ENCODE data around the gene CPN1. TPM values are rescaled to one million over a fixed set of nuclear protein-coding genes. Genes with fewer than 3 reads are reported as not detected.
"Not testable (repeated sequence)": the region's sequence is repeated elsewhere in the genome, so short reads cannot be mapped to it uniquely, and the experiment has no call there.

CPN1 gene
- polyA plus RNA-seq, 10 donors, result 0.08 to 0.21 (median 0.19) TPM; not detected in 7

- no peak for DNase-seq
Measured at GRCh38 chr10:100024748-100025147, 56.9 kb downstream of the CPN1 start.

GRCh38 chr10:100022403-100022802 lies 59.3 kb downstream of the CPN1 start:
- no peak for DNase-seq

GRCh38 chr10:100021322-100021721 lies 60.3 kb downstream of the CPN1 start:
- no peak for DNase-seq

- DNase-seq, result no peak
Measured at GRCh38 chr10:100020886-100021253, 60.8 kb downstream of the CPN1 start.

GRCh38 chr10:100020142-100020885 lies 61.4 kb downstream of the CPN1 start:
- no peak for DNase-seq

GRCh38 chr10:100019787-100020141 lies 61.9 kb downstream of the CPN1 start:
- no peak for DNase-seq

GRCh38 chr10:100014071-100014762 lies 67.5 kb downstream of the CPN1 start:
- DNase-seq, result no peak

- no peak for DNase-seq
Measured at GRCh38 chr10:100013621-100014020, 68.0 kb downstream of the CPN1 start.

GRCh38 chr10:100011906-100012305 lies 69.8 kb downstream of the CPN1 start:
- DNase-seq, result not testable (repeated sequence)

- DNase-seq, result peak; percentile 85 to 95 (median 91)
Measured at GRCh38 chr10:100009793-100010676, 71.6 kb downstream of the CPN1 start, which contains the start of gene DNMBP. DNMBP (minus strand) TSS chr10:100009947; CDS start chr10:99972124, 37,823 bp downstream.

- peak; percentile 28 to 89 (median 78) for DNase-seq
Measured at GRCh38 chr10:100009283-100009792, 72.3 kb downstream of the CPN1 start.

- DNase-seq, result no peak
Measured at GRCh38 chr10:100008708-100009282, 72.9 kb downstream of the CPN1 start.

- peak in 1 of 3 donors; percentile 51 for DNase-seq
Measured at GRCh38 chr10:100008142-100008522, 73.5 kb downstream of the CPN1 start.

- no peak for DNase-seq
Measured at GRCh38 chr10:100007231-100008141, 74.2 kb downstream of the CPN1 start.

GRCh38 chr10:100006243-100006886 lies 75.3 kb downstream of the CPN1 start:
- DNase-seq, result peak in 1 of 3 donors; percentile 87

GRCh38 chr10:100004805-100005510 lies 76.7 kb downstream of the CPN1 start:
- no peak for DNase-seq

GRCh38 chr10:100000109-100000644 lies 81.5 kb downstream of the CPN1 start:
- DNase-seq, result no peak

- no peak for DNase-seq
Measured at GRCh38 chr10:99999319-100000108, 82.2 kb downstream of the CPN1 start.

All from muscle of back (tissue), 11 donors.